Subcutaneous adipose tissue (tissue), 4 donors: Measurements from ENCODE around the gene CPAMD8. TPM values are rescaled to one million over a fixed set of nuclear protein-coding genes. Genes with fewer than 3 reads are reported as not detected.

Experiments
- CTCF ChIP-seq: fragments of 450-650 bp; IDR thresholded peaks from one replicate; pipeline ENCODE4 v1.5.1; 2016; ENCODE audit warnings: low read depth, mild to moderate bottlenecking, control low read depth, antibody characterized with exemption, moderate library complexity
- total RNA-seq, 4 donors: library from RNA; depleted of rRNA; stranded (reverse); fragments of >200 nt; gene quantifications; one replicate each; pipeline ENCODE4 v1.1.0, GENCODE V29; 2016

Gene CPAMD8
- total RNA-seq, 4 donors from 2014 or later, result 3.7 to 75.5 (median 22.0) TPM

DNA sequence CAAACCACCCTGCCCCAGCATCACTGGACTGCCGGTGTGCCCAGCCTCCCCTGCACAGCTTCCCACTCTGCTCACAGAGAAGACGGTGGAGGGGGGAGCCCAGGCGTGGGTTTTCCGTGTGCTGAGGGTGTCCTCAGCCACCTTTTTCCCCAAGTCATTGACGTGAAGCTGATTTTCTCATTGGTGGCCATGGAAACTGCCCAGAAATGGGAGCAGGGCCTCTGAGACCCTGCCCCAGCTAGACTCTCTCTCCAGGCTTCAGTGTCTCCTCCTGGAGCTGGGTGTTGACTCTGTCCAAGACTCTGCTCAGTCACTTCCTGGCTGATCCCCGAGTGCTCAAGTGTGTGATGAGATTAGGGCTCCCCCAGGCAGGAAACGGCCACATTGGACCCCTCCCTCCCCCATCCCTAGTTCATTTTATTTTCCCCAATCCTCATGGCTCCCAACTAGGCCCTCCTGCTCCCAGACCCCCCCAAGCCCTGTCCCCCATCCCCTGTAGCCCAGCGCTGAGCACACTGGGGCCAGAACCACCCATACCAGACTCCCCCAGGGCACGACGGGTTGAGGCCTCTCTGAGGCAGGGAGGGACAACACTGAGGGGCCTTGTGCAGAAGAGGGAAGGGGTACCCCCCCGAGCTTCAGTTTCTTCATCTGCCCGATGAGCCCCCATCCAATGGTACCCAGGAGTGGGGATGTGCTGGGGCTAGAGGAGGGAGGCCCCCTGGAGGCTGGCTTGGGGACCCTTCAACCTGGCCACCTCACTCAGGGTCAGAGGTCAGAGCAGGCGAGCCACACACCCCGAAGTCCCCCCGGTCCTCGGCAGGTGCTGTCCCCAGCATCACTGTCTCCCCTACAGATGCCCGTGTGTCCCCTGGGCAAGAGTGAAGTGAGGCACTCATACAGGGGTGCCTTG lies 139.0 kb downstream of the CPAMD8 start:
- TF ChIP-seq CTCF, result no peak

GRCh38 chr19:16886305-16886880 lies 140.2 kb downstream of the CPAMD8 start:
- no peak for TF ChIP-seq CTCF

- no peak for TF ChIP-seq CTCF
These were observed 141.4 kb downstream of the CPAMD8 start for GRCh38 chr19:16885166-16885565.

- TF ChIP-seq CTCF, result no peak
These were observed 143.1 kb downstream of the CPAMD8 start for GRCh38 chr19:16883522-16883921.

- TF ChIP-seq CTCF, result no peak
These were observed 144.5 kb downstream of the CPAMD8 start for GRCh38 chr19:16882146-16882545.

DNA sequence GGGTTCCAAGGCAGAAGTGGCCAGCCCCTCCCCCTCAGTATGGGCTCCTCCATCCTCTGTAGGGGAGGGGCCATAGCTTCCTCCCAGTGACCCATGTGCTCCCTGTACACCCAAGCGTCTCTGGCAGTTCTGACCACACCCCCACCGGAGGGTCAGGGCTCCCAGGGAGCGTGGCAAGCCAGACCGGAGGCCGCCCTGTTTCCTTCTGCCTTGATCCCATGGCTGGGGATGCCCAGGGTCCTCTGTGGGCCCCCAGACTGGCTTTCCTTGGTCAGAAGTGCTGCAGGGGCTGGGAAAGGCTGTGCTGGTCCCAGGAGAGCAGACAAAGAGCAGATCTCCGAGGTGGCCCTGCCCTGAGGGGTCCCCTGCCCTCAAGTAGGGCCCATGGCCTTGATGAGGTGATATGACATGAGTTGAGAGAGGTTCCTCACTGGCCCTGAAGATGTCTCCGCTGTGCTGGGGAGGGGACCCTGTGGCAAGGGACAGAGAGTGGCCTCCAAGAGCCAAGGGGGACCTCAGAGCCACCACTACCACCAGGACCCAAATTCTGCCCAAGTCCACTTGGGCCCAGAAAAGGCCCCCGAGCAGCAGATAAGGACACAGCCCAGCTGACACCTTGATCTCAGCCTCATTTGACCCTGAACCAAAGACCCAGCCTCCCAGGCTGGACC lies 145.6 kb downstream of the CPAMD8 start:
- no peak for TF ChIP-seq CTCF

DNA sequence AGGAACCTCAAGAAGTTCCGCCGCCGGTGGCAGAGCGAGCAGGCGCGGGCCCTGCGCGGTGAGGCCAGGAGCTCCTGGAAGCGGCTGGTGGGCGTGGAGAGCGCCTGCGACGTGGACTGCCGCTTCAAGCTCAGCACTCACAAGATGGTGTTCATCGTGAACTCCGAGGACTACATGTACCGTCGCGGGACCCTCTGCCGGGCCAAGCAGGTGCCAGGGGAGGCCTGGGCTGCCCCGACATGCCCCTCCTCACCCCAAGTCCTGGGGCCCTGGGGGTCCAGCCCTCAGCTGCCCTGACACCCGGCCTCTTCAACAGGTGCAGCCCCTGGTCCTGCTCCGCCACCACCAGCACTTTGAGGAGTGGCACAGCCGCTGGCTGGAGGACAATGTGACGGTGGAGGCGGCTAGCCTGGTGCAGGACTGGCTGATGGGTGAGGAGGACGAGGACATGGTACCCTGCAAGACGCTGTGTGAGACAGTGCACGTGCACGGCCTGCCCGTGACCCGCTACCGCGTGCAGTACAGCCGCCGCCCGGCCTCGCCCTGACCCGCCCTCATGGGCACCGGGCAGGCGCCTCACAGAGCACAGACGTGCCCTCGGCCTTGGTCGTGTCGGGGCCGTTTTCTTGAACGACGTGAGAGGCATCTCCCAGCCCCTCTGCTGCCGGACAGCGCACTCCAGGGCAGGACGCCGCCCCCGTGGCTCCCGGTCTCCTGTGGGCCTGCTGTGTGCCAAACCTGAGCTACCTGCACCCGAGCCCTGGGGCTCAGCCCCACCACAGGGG lies 148.2 kb downstream of the CPAMD8 start:
- TF ChIP-seq CTCF, result no peak
